IPS-20b (cell line): ENCODE data around the gene UPK3BL1.
"Not testable (repeated sequence)": the region's sequence is repeated elsewhere in the genome, so short reads cannot be mapped to it uniquely, and the experiment has no call there.

Experiments used
- H3K27ac ChIP-seq: one replicate; pipeline ENCODE4 v1.5.1; 2013; ENCODE audit warnings: low read length
- H3K27me3 ChIP-seq: 2 replicates; pipeline ENCODE4 v1.6.1; 2013; ENCODE audit warnings: mild to moderate bottlenecking, low read length, inconsistent platforms; ENCODE audit not compliant: insufficient read depth
- H3K36me3 ChIP-seq: 2 replicates; pipeline ENCODE4 v1.6.1; 2013; ENCODE audit warnings: low read depth, mild to moderate bottlenecking, inconsistent platforms, low read length, moderate library complexity; ENCODE audit not compliant: insufficient read depth
- H3K4me1 ChIP-seq: 2 replicates; pipeline ENCODE4 v1.6.1; 2013; ENCODE audit warnings: mild to moderate bottlenecking, control low read depth, inconsistent platforms, low read length, moderate library complexity; ENCODE audit not compliant: insufficient read depth
- H3K4me3 ChIP-seq: 2 replicates; pipeline ENCODE4 v1.5.1; 2013; ENCODE audit warnings: mild to moderate bottlenecking, low read length, inconsistent platforms
- H3K9ac ChIP-seq: 2 replicates; pipeline ENCODE4 v1.6.1; 2013; ENCODE audit warnings: low read depth, mild to moderate bottlenecking, inconsistent platforms, low read length, moderate library complexity
- H3K9me3 ChIP-seq: 2 replicates; pipeline ENCODE4 v1.6.1; 2013; ENCODE audit warnings: mild to moderate bottlenecking, low read depth, low read length, inconsistent platforms; ENCODE audit not compliant: insufficient read depth

Gene UPK3BL1, protein sequence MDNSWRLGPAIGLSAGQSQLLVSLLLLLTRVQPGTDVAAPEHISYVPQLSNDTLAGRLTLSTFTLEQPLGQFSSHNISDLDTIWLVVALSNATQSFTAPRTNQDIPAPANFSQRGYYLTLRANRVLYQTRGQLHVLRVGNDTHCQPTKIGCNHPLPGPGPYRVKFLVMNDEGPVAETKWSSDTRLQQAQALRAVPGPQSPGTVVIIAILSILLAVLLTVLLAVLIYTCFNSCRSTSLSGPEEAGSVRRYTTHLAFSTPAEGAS

DNA sequence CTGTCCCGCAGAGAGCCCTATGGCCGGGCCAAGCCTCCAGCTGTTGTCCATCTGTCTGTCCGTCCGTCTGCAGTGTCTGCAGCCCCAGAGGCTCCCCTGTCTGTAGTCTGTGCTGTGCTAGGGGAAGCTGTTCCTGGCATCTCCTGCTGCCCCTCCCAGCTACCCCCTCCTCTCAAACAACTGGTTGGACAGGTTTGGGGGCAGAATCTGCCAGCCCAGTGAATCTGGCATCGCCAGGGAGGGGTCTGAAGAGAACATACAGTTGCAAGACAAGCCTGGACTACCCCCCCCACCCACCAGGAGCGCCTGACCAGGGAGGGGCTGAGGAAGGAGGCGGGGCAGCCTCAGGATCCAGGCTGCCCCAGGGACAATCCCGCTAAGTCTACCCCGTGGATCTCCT is at the start of gene UPK3BL1:
TSS of gene UPK3BL1 (minus strand) at position 101 of the 400 bp plus-strand sequence. CDS start at position 51, 50 bp downstream.
- not testable (repeated sequence) for H3K36me3 ChIP-seq, H3K9ac ChIP-seq, H3K27ac ChIP-seq

DNA sequence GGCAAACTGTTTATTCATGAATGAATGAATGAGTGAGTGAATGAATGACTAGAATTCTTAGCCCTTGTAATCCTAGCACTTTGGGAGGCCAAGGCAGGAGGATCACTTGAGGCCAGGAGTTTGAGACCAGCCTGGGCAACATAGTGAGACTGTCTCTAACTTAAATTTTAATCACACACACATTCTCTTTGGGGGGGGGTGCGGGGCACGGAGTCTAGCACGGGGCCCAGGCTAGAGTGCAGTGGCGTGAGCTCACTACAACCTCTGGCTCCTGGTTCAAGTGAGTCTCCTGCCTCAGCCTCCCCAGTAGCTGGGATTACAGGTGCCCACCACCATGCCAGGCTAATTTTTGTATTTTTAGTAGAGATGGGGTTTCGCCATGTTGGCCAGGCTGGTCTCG is 48.0 kb upstream of the UPK3BL1 start:
- H3K4me3 ChIP-seq, H3K27ac ChIP-seq, H3K4me1 ChIP-seq, H3K27me3 ChIP-seq, H3K9ac ChIP-seq, H3K36me3 ChIP-seq, H3K9me3 ChIP-seq: not testable (repeated sequence)

More for the DNA sequence above, at the start of gene UPK3BL1:
- H3K9me3 ChIP-seq, H3K27me3 ChIP-seq, H3K4me1 ChIP-seq, H3K4me3 ChIP-seq: not testable (repeated sequence)

- not testable (repeated sequence) for H3K27me3 ChIP-seq, H3K4me1 ChIP-seq, H3K27ac ChIP-seq, H3K9me3 ChIP-seq, H3K9ac ChIP-seq, H3K36me3 ChIP-seq, H3K4me3 ChIP-seq
These were observed 47.1 kb upstream of the UPK3BL1 start for GRCh38 chr7:102689436-102690282.

GRCh38 chr7:102688299-102689036 is 45.9 kb upstream of the UPK3BL1 start:
- not testable (repeated sequence) for H3K9me3 ChIP-seq, H3K27ac ChIP-seq, H3K36me3 ChIP-seq

DNA sequence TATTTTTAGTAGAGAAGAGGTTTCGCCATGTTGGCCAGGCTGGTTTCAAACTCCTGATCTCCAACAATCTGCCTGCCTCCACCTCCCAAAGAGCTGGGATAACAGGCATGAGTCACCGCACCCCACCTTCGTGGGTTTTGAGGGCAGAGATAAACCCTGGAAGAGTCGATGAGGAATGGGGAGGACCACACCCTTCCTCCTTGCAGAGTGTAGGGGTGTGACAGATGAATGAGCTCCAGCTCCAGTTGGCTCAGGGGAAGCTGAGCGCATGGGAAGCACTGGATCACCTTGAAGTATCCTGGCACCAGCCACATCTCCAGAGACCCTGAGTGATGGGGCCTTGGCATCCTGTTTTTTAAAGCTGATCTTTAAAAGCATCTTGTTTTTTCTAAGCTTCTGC is 40.0 kb upstream of the UPK3BL1 start:
- H3K9me3 ChIP-seq, H3K9ac ChIP-seq, H3K27me3 ChIP-seq, H3K36me3 ChIP-seq, H3K27ac ChIP-seq, H3K4me1 ChIP-seq, H3K4me3 ChIP-seq: not testable (repeated sequence)

More at GRCh38 chr7:102688299-102689036, 45.9 kb upstream of the UPK3BL1 start:
- not testable (repeated sequence) for H3K27me3 ChIP-seq, H3K4me3 ChIP-seq, H3K9ac ChIP-seq, H3K4me1 ChIP-seq

DNA sequence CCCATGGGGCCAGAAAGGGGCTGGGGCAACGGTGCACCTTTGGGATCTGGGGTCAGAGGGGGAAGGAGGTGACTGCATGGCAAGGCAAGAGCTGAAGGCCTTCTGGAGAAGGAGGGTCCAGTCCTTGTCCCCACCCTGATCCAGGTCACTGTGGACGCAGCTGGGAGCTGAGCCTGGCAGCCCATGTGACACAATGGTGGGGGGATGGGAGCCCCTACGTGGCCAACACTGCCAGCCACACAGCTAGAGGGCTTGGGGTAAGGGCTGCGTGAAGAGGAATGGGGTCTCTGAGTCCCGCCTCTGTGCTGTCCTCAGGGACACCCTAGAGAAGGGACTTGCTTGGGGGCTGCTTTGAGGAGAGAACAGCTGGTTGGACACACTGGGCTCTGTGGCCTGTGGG is 38.2 kb upstream of the UPK3BL1 start:
- H3K36me3 ChIP-seq, H3K27ac ChIP-seq, H3K9me3 ChIP-seq, H3K9ac ChIP-seq, H3K27me3 ChIP-seq, H3K4me3 ChIP-seq, H3K4me1 ChIP-seq: not testable (repeated sequence)

GRCh38 chr7:102675545-102675944 is 33.0 kb upstream of the UPK3BL1 start:
- not testable (repeated sequence) for H3K4me3 ChIP-seq, H3K9ac ChIP-seq, H3K4me1 ChIP-seq, H3K36me3 ChIP-seq, H3K27ac ChIP-seq, H3K9me3 ChIP-seq, H3K27me3 ChIP-seq

DNA sequence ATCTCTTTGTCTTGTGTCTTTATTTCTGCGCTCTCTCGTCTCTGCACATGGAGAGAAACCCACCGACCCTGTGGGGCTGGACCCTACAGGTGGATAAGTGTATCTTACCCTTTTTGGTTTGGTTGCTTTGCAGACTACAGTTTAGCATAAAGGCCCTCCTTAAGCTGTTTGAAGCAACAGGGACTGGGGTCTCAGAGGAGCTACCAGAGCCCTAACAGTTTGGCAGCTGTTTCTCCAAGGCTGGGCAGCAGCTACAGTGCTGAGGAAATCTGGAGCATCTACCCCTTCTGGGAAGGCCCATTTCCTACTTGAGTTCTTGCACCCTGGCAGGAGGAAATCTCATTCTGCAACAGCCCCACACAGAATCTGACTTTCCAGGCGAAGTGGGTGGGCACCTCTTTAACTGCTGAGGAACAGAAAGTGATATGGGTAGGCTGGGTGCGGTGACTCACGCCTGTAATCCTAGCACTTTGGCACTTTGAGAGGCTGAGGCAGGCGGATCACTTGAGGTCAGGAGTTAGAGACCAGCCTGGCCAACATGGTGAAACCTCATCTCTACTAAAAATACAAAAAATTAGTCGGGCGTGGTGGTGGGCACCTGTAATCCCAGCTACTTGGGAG is 31.0 kb upstream of the UPK3BL1 start:
- H3K4me1 ChIP-seq, H3K27me3 ChIP-seq, H3K36me3 ChIP-seq: not testable (repeated sequence)

DNA sequence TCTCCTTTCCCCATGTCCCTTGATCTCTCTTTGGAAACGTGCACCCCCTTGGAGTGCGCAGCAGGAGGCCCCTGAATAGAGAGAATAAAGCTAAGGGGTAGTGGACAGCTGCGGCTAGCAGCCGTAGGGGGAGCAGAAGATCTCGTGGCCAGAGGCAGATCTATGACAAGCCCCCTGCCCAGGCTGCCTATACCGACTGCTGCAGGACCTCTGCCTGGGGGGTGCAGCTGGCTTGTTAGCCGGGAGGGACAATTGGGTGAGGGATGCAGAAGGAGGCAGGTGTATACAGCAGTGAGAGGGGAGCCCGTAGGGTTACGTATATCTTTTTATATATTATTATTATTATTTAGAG is 29.3 kb upstream of the UPK3BL1 start:
- not testable (repeated sequence) for H3K9ac ChIP-seq, H3K4me1 ChIP-seq, H3K27me3 ChIP-seq, H3K36me3 ChIP-seq, H3K4me3 ChIP-seq, H3K9me3 ChIP-seq, H3K27ac ChIP-seq

More for the DNA sequence above, 31.0 kb upstream of the UPK3BL1 start:
- not testable (repeated sequence) for H3K9me3 ChIP-seq, H3K9ac ChIP-seq, H3K27ac ChIP-seq, H3K4me3 ChIP-seq

DNA sequence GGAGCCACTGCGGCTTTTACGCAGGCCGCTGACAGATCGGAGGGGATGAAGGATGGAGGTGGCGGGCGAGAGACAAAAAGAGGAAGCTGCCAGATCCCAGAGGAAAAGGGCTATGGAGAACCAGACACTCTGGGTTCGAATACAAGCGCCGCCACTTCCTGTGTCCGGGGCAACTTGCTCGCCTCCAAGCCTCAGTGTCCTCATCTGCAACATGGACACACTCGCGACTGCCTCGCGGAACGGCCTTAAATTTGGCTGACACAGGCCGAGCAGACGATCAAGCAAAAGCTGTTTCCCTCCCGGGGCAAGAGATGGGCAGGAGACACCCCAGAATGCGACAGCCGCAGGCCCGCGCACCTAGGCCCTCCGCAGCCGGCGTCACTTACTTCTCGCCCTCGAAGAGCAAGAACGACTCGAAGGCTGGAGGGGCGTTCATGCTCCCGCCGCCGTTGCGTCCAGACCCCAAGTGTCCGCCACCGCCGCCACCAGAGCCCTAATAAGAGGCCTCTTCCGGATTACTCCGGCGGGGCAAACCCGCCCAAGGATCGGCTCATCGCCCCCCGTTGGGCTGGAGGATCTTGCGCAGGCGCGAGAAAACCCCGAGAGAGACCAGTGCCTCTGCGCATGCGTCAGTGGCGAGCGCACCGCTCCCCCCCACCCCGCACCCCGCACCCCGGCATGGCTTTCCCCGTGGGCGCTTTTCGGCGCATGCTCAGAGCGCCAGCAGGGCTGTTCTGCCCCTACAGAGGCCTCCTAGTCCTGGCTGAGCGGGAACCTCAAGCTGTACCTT is 28.8 kb upstream of the UPK3BL1 start, which contains the start of gene POLR2J2:
TSS of gene POLR2J2 (minus strand) at position 498 of the 790 bp plus-strand sequence. CDS start at position 436, 62 bp downstream.
- H3K27me3 ChIP-seq, H3K4me3 ChIP-seq, H3K36me3 ChIP-seq, H3K4me1 ChIP-seq, H3K9ac ChIP-seq, H3K27ac ChIP-seq, H3K9me3 ChIP-seq: not testable (repeated sequence)

DNA sequence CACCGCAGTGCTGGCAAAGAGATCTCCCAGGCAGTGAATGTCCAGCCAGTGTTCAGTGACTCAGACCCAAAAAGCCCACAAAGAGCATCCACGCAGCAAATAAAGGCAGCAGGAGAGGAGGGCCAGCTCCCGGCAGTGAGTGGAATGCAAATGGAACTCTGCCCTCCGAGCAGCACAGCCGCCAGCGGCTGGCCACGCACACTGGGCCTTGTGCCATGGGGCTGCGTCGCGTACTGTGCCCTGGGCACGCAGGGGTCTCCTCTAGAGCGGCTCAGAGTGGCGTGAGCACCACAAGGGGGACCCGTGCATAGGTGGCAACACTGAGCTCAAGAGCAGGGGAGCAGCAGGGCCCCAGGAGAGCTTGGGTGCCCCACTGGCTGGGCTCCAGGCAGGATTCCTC is 24.9 kb upstream of the UPK3BL1 start:
- not testable (repeated sequence) for H3K4me3 ChIP-seq, H3K27ac ChIP-seq, H3K36me3 ChIP-seq, H3K9me3 ChIP-seq, H3K9ac ChIP-seq, H3K27me3 ChIP-seq, H3K4me1 ChIP-seq
